Transverse colon (tissue), 4 donors: Measurements from ENCODE around the gene ITGB7. TPM values are rescaled to one million over a fixed set of nuclear protein-coding genes. Genes with fewer than 3 reads are reported as not detected.

Source experiments
- DNase-seq: peaks from one replicate; pipeline ENCODE4 v3.0.0-alpha.2; 2019
- H3K27ac ChIP-seq, 4 donors: fragments of 200-600 bp; sonication (generic); 2 replicates each; pipeline ENCODE4 v1.5.1; 2016 to 2018; ENCODE audit warnings: inconsistent platforms in 4 of 4
- H3K27me3 ChIP-seq: fragments of 200-600 bp; sonication (generic); 2 replicates; pipeline ENCODE4 v1.5.1; 2017; ENCODE audit warnings: inconsistent platforms
- H3K36me3 ChIP-seq, 4 donors: fragments of 200-600 bp; sonication (generic); 2 replicates each; pipeline ENCODE4 v1.5.1; 2017 to 2019; ENCODE audit warnings: inconsistent platforms in 4 of 4
- H3K4me1 ChIP-seq, 4 donors: fragments of 200-600 bp; sonication (generic); 2 replicates each; pipeline ENCODE4 v1.5.1; 2017 to 2020; ENCODE audit warnings: inconsistent platforms in 4 of 4
- H3K4me3 ChIP-seq, 4 donors: fragments of 200-600 bp; sonication (generic); 1 replicate in 1 of 4; 2 replicates in 3 of 4; pipeline versions ENCODE4 v1.5.1 to v1.6.1; 2017 to 2019; ENCODE audit warnings: inconsistent platforms in 4 of 4
- H3K9me3 ChIP-seq, 2 donors: fragments of 200-600 bp; sonication (generic); 2 replicates each; pipeline ENCODE4 v1.5.1; 2017 to 2019; ENCODE audit warnings: inconsistent platforms in 2 of 2
- CTCF ChIP-seq, 5 experiments: fragments of 200-600 bp in 3 of 5; fragments of 450-650 bp in 2 of 5; sonication (generic) in 3 of 5; IDR thresholded peaks; 1 replicate in 2 of 5; 2 replicates in 3 of 5; pipeline ENCODE4 v1.5.1; 2016 to 2017; ENCODE audit warnings: antibody characterized with exemption in 5 of 5, inconsistent platforms in 3 of 5, mild to moderate bottlenecking in 2 of 5, moderate library complexity in 1 of 5
- EP300 ChIP-seq: sonication (generic); formaldehyde crosslinking; IDR thresholded peaks from one replicate; pipeline ENCODE4 v1.6.1; 2017; ENCODE audit warnings: antibody characterized with exemption, low read depth
- POLR2A ChIP-seq: fragments of 450-650 bp; IDR thresholded peaks from one replicate; pipeline ENCODE4 v1.6.1; 2016; ENCODE audit warnings: antibody characterized with exemption, mild to moderate bottlenecking, moderate library complexity
- POLR2AphosphoS5 ChIP-seq, 3 donors: sonication (generic); formaldehyde crosslinking; IDR thresholded peaks; one replicate each; pipeline ENCODE4 v1.6.1; 2016; ENCODE audit warnings: antibody characterized with exemption in 3 of 3
- WGBS, 2 donors: methylation state at CpG; one replicate each; pipeline ENCODE4 v1.1.5; 2018; ENCODE audit warnings: low coverage in 1 of 2; 5-methylcytosine and 5-hydroxymethylcytosine counted together
- in situ Hi-C, 4 donors: fragments of 200-750 bp; cut with MboI; loops; one replicate each; pipeline versions ENCODE4 v1.15.0 to v1.15.1; 2017; ENCODE audit warnings: low sequenced_read_pairs in 3 of 4, low pct_ligation_motif_present in 1 of 4, low pct_unique_long_range_greater_than_20kb in 1 of 4
- intact Hi-C: fragments of 100-400 bp; cut with DNase I; formaldehyde crosslinking; loops from one replicate; pipeline ENCODE4 v1.15.1; 2023; ENCODE audit warnings: low total_unique reads
- total RNA-seq, 4 donors: library from RNA; depleted of rRNA; stranded (reverse); fragments of >200 nt; gene quantifications; one replicate each; pipeline ENCODE4 v1.1.0, GENCODE V29; 2016

The ITGB7 gene
- total RNA-seq, 4 donors from 2014 or later = 0.60 to 8.3 (median 2.9) TPM

- no peak for DNase-seq
- Histone ChIP-seq H3K4me1 (peaks cover 0 to 22% (median 9%) of the 10 kb centered on the region in 4 donors), H3K27ac (no peak overlapping the region), H3K4me3 (no peak overlapping the region), H3K36me3 (no peaks in the 10 kb centered on the region), H3K27me3 (no peaks in the 10 kb centered on the region), H3K9me3 (no peaks in the 10 kb centered on the region)
- TF ChIP-seq POLR2A (no peak), EP300 (no peak), POLR2AphosphoS5 (IDR thresholded peaks at IDR 0.05) (no peak), CTCF (IDR thresholded peaks at IDR 0.05) (no peak)
- 85 to 100% methylated on average over 1 to 5 of the region's 5 CpGs for WGBS, 2 donors
- in situ Hi-C loops (loop anchor here in 1 of 4 donors (25.0 kb wide), 1 partner anchor 136 kb away; the partner anchor contains the start of gene TNS2), intact Hi-C loops (loop anchor here (10.0 kb wide), 1 partner anchor 134 kb away; no protein-coding TSS in a partner anchor)
Measured at GRCh38 chr12:53198486-53199110, 8.5 kb downstream of the ITGB7 start.

- Histone ChIP-seq H3K36me3 (no peaks in the 10 kb centered on the region), H3K4me3 (no peak overlapping the region), H3K4me1 (peaks cover 0 to 22% (median 9%) of the 10 kb centered on the region in 4 donors), H3K27me3 (no peaks in the 10 kb centered on the region), H3K9me3 (no peaks in the 10 kb centered on the region), H3K27ac (no peak overlapping the region)
- in situ Hi-C loops (loop anchor here in 1 of 4 donors (25.0 kb wide), 1 partner anchor 135 kb away; the partner anchor contains the start of gene TNS2), intact Hi-C loops (loop anchor here (1.0 to 10.0 kb wide), 2 partner anchors 38 to 132 kb away; no protein-coding TSS in a partner anchor)
- TF ChIP-seq POLR2AphosphoS5 (IDR thresholded peaks at IDR 0.05) = no peak
- no peak for TF ChIP-seq EP300
- no peak for TF ChIP-seq CTCF (IDR thresholded peaks at IDR 0.05)
- no peak for TF ChIP-seq POLR2A
- 77 to 92% methylated on average over 3 to 19 of the region's 19 CpGs for WGBS, 2 donors
- DNase-seq = no peak
Measured at GRCh38 chr12:53197011-53197640, 9.9 kb downstream of the ITGB7 start.

- H3K4me3 ChIP-seq = no peak overlapping the region
- no peak for DNase-seq
- in situ Hi-C loops = loop anchor here in 1 of 4 donors (25.0 kb wide), 1 partner anchor 134 kb away; the partner anchor contains the start of gene TNS2
- H3K27me3 ChIP-seq = no peaks in the 10 kb centered on the region
- H3K9me3 ChIP-seq = no peaks in the 10 kb centered on the region
- TF ChIP-seq EP300 (no peak), CTCF (IDR thresholded peaks at IDR 0.05) (no peak), POLR2A (no peak)
- intact Hi-C loops = loop anchor here (10.0 kb wide), 1 partner anchor 132 kb away; no protein-coding TSS in a partner anchor
- no peaks in the 10 kb centered on the region for H3K36me3 ChIP-seq
- 41% methylated on average over 13 of the region's 14 CpGs; no CpG with 5 or more reads in 1 of the 2 donors for WGBS, 2 donors
- H3K4me1 ChIP-seq = peaks cover 0 to 22% (median 9%) of the 10 kb centered on the region in 4 donors
- no peak overlapping the region for H3K27ac ChIP-seq
Measured at GRCh38 chr12:53196486-53196885, 10.6 kb downstream of the ITGB7 start.
